SHP77 treated with DMSO at 0.1 percent for 48 hours (cell line): Measurements from ENCODE around the gene MAPT.

Experiments used
- DNase-seq: peaks from one replicate; lab custom pipeline; 2025; lab: John Stamatoyannopoulos, UW

MAPT gene

GRCh38 chr17:45973946-45974859, 79.8 kb downstream of the MAPT start:
- DNase-seq, result no peak

GRCh38 chr17:45974916-45975630, 80.7 kb downstream of the MAPT start:
- DNase-seq, result no peak

GRCh38 chr17:45975640-45976295, 81.4 kb downstream of the MAPT start:
- DNase-seq, result no peak

GRCh38 chr17:45976391-45976754, 82.0 kb downstream of the MAPT start:
- DNase-seq, result no peak

- no peak for DNase-seq
Measured at GRCh38 chr17:45976755-45977505, 82.6 kb downstream of the MAPT start.

GRCh38 chr17:45977506-45977824, 83.1 kb downstream of the MAPT start:
- no peak for DNase-seq

- no peak for DNase-seq
Measured at GRCh38 chr17:45977976-45978626, 83.7 kb downstream of the MAPT start.

GRCh38 chr17:45979137-45979536, 84.8 kb downstream of the MAPT start:
- no peak for DNase-seq

- no peak for DNase-seq
Measured at GRCh38 chr17:45980855-45981254, 86.5 kb downstream of the MAPT start.

GRCh38 chr17:45981306-45981705, 87.0 kb downstream of the MAPT start:
- no peak for DNase-seq

GRCh38 chr17:45982791-45983613, 88.6 kb downstream of the MAPT start:
- no peak for DNase-seq

- no peak for DNase-seq
Measured at GRCh38 chr17:45983614-45984310, 89.4 kb downstream of the MAPT start.

- no peak for DNase-seq
Measured at GRCh38 chr17:45984368-45984767, 90.0 kb downstream of the MAPT start.

GRCh38 chr17:45985447-45985846, 91.1 kb downstream of the MAPT start:
- DNase-seq, result no peak

GRCh38 chr17:45986056-45986455, 91.7 kb downstream of the MAPT start:
- DNase-seq, result no peak

- no peak for DNase-seq
Measured at GRCh38 chr17:45987706-45988105, 93.4 kb downstream of the MAPT start.

GRCh38 chr17:45989759-45990158, 95.4 kb downstream of the MAPT start:
- DNase-seq, result no peak

GRCh38 chr17:45990886-45991285, 96.5 kb downstream of the MAPT start:
- DNase-seq, result no peak

- DNase-seq, result no peak
Measured at GRCh38 chr17:45991341-45991740, 97.0 kb downstream of the MAPT start.

- DNase-seq, result no peak
Measured at GRCh38 chr17:45992175-45992574, 97.8 kb downstream of the MAPT start.
